SH-SY5Y (cell line): Measurements from ENCODE around the gene GALNT9.

Source experiments
- GATA2 ChIP-seq: IDR thresholded peaks from 2 replicates; pipeline ENCODE4 v1.6.1; 2011; ENCODE audit warnings: mild to moderate bottlenecking, low read depth, low read length
- GATA3 ChIP-seq: IDR thresholded peaks from 2 replicates; pipeline ENCODE4 v1.6.1; 2011; ENCODE audit warnings: low read depth, mild to moderate bottlenecking, low read length, moderate library complexity

- TF ChIP-seq GATA3 (no peak), GATA2 (no peak)
Observed at GRCh38 chr12:132172619-132173018, 156.8 kb downstream of the GALNT9 start.
